IPS-NIHi7 (cell line): Measurements from ENCODE around the gene SCLT1.
A peak's percentile ranks its signal among the peaks of the same experiment; 100 is the strongest.
"Not testable (repeated sequence)": the region's sequence is repeated elsewhere in the genome, so short reads cannot be mapped to it uniquely, and the experiment has no call there.

ENCODE experiments used
- DNase-seq: peaks from one replicate; pipeline ENCODE4 v3.0.0; 2012; ENCODE audit warnings: mixed read lengths; ENCODE audit errors: extremely low spot score

The SCLT1 gene

GRCh38 chr4:129093191-129093920, at the start of gene SCLT1:
Gene SCLT1, minus strand, starts transcription at chr4:129093539. Its CDS starts 436 bp downstream, at chr4:129093103.
- peak; percentile 97 for DNase-seq

GRCh38 chr4:129140521-129140920, 47.2 kb upstream of the SCLT1 start:
- DNase-seq = no peak

GRCh38 chr4:129138810-129139496, 45.6 kb upstream of the SCLT1 start:
- peak; percentile 31 for DNase-seq

- no peak for DNase-seq
Observed at GRCh38 chr4:129136433-129136832, 43.1 kb upstream of the SCLT1 start.

GRCh38 chr4:129131343-129131742, 38.0 kb upstream of the SCLT1 start:
- DNase-seq = no peak

- DNase-seq = no peak
Observed at GRCh38 chr4:129129143-129129542, 35.8 kb upstream of the SCLT1 start.

- not testable (repeated sequence) for DNase-seq
Observed at GRCh38 chr4:129126614-129127013, 33.3 kb upstream of the SCLT1 start.

- no peak for DNase-seq
Observed at GRCh38 chr4:129117705-129118104, 24.4 kb upstream of the SCLT1 start.

- no peak for DNase-seq
Observed at GRCh38 chr4:129113919-129114318, 20.6 kb upstream of the SCLT1 start.

- DNase-seq = no peak
Observed at GRCh38 chr4:129113434-129113833, 20.1 kb upstream of the SCLT1 start.

GRCh38 chr4:129111919-129112318, 18.6 kb upstream of the SCLT1 start:
- no peak for DNase-seq

GRCh38 chr4:129110931-129111330, 17.6 kb upstream of the SCLT1 start:
- DNase-seq = no peak

GRCh38 chr4:129109965-129110824, 16.9 kb upstream of the SCLT1 start:
- DNase-seq = no peak

- DNase-seq = no peak
Observed at GRCh38 chr4:129098531-129099001, 5.2 kb upstream of the SCLT1 start.

GRCh38 chr4:129095811-129096454, 2.6 kb upstream of the SCLT1 start, which contains the start of gene C4orf33:
Gene C4orf33, plus strand, starts transcription at chr4:129096152. Its CDS starts 6,459 bp downstream, at chr4:129102611.
- DNase-seq = peak; percentile 78

- DNase-seq = no peak
Observed at GRCh38 chr4:129094347-129094746, 1.0 kb upstream of the SCLT1 start.

GRCh38 chr4:129092631-129093190, 628 bp downstream of the SCLT1 start:
- no peak for DNase-seq

- no peak for DNase-seq
Observed at GRCh38 chr4:129087516-129087915, 5.8 kb downstream of the SCLT1 start.

GRCh38 chr4:129085472-129085871, 7.9 kb downstream of the SCLT1 start:
- no peak for DNase-seq

GRCh38 chr4:129082302-129082701, 11.0 kb downstream of the SCLT1 start:
- no peak for DNase-seq

- DNase-seq = no peak
Observed at GRCh38 chr4:129080129-129080528, 13.2 kb downstream of the SCLT1 start.
